Epidermal melanocyte (primary cell): ENCODE results near the gene LDOC1.
"Not testable (repeated sequence)": the region's sequence is repeated elsewhere in the genome, so short reads cannot be mapped to it uniquely, and the experiment has no call there.

Experiments
- DNase-seq: peaks from one replicate; pipeline ENCODE4 v3.0.0; 2011; ENCODE audit warnings: low spot score; ENCODE audit not compliant: insufficient read length

LDOC1 gene

DNA sequence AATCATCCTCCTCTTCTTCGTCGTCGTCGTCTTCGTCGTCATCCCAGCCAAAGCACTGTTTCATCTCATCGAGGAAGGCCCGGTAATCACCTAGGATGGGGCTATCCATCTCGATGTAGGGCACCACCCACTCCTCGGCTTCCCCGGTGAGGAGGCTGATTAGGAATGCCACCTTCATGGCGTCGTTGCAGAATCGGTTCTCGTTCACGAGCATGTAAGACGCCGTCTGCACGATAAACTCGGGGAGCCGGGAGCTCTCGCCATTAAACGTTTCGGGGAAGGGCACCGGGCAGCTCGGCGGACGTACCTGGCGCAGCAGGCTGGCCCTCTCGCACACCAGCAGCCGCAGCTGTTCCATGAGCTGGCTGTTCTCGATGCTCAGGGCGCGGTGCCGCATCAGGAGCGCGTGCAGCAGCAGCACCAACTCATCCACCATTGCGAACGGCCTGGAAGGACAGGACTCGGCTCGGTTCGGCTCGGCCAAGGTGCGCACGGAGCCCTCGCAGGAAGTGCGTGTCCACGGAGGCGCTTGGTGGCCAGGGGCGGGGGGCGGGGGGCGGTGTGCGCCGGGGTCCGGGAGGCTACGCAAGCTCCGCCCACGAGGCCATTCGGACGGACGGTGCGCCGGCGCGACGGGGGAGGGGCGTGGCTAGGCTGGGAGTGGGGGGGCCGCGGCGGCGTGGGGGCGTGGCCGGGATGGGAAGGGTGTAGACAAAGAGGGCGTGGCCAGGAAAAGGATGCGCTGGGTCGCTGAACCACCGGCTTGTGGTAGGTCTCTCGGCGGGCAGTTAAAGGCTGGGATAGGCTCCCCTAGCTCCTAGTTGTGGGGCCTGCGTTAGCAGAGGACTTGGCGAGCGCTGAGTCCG, at the start of gene LDOC1:
Gene LDOC1, minus strand, starts transcription at position 544 of the 866 bp plus-strand sequence. Its CDS starts 108 bp downstream, at position 436.
- DNase-seq: peak; percentile 38

DNA sequence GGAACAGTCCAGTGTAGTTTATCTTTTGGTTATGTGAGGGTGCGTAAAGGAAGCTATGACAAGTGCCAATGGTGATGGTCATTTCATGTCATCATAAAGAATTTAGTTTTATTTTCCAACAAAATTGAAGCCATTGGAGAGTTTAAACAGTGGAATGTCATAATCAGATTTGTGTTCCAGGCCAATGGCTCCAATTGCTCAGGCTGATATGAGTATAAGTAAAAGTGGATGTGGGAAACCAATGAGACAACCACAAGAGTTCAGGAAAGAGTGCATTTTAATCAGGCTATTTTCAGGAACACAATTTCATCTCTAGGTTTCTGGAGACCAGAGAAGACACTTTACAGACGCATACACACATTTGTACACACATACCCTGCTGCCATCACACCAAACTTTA, 44.7 kb upstream of the LDOC1 start:
- DNase-seq: no peak

DNA sequence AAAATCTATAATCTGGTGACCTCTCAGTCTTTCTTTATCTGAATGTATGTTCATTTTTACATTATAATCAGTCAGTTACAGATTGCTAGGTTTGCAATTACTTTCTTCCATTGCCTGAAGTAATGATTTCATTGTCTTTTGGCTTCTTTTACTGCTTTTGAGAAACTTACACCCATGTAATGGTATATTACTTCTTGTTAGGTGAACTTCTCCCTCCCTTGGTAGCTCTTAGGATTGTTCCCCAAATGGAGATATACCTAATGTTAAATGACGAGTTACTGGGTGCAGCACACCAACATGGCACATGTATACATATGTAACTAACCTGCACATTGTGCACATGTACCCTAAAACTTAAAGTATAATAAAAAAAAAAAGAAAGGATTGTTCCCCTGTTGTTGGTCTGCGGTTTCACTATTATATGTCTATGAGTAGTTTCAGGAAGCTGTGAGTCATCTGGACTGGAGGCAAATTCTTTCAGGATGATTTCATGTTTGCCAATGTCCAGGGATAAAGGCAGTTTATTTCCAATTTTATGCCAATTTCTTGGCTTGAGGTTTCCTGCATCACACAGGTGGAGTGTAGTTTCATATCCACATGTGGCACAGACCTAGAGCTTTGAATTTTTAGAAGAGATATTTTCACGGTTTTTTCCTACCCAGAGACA, 43.5 kb upstream of the LDOC1 start:
- DNase-seq: peak; percentile 19

DNA sequence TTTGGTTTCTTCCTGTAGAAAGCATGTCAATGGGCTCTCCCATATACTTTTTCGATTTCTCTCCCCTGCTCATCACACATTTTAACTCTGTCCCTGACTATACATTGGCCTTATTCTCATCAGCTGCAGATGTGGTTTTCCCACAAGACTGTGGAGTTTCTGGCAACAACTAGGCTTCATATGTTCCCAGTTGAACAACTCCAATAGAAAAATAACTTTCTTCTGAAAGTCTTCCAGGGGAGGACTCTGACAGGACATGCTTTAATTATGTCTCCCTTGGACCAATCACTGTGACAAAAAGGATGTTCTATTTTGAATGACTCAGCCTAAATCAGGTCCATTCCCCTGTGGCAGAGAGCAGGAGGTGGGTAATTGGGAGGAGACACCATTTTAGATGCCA, 37.3 kb upstream of the LDOC1 start:
- DNase-seq: no peak

DNA sequence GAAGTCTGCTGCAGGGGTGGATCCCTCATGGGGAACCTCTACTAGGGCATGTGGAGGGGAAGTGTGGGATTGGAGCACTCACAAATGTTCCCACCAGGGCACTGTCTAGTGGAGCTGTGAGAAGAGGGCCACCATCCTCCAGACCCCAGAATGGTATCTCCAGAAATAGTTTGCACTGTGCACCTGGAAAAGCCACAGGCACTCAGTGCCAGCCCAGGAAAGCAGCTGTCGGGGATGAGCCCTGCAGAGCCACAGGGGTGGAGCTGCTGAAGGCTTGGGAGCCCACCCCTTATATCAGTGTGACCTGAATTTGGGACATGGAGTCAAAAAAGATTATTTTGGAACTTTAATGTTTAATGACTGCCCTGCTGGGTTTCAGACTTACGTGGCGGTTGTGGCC, 25.0 kb upstream of the LDOC1 start:
- DNase-seq: no peak

DNA sequence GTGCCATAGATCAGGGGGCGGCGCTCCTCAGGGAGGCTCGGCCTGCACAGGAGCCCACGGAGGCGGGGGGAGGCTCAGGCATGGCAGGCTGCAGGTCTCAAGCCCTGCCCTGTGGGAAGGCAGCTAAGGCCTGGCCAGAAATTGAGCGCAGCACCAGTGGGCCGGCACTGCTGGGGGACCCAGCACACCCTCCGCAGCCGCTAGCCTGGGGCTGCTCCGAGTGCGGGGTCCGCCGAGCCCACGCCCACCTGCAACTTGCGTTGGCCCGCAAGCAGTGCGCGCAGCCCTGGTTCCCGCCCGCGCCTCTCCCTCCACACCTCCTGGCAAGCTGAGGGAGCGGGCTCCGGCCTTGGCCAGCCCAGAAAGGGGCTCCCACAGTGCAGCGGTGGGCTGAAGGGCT, 11.6 kb upstream of the LDOC1 start:
- not testable (repeated sequence) for DNase-seq

DNA sequence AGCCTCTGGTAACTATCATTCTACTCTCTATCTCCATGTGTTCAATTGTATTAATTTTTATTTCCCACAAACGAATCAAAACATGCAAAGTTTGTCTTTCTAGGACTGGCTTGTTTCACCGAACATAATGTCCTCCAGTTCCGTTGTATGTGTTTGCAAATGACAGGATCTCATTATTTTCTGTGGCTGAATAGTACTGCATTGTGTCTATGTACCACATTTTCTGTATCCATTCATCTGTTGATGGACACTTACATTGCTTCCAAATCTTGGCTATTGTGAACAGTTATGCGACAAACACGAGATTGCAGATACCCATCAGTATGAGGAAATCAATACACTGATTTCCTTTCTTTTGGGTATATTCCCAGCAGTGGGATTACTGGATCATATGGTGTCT, 8.4 kb upstream of the LDOC1 start:
- no peak for DNase-seq

DNA sequence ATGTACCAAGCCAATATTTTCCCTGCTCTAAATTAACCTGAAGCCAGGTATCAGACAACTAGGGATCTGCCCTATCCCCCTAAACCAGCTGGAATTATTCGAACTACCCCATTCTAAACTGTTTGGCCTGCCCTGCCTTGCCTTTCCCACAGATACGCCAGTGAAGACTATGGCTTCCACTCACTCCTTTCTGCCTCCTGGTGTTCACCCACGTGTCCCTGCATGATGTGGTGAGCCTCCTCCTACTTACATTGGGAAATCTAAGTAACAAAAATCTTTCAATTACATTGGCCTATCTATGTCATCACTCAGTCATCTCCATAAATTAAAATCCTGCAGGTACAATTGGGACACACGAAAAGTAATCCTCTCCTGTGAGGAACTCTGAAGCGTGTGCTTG, 6.1 kb upstream of the LDOC1 start:
- no peak for DNase-seq

DNA sequence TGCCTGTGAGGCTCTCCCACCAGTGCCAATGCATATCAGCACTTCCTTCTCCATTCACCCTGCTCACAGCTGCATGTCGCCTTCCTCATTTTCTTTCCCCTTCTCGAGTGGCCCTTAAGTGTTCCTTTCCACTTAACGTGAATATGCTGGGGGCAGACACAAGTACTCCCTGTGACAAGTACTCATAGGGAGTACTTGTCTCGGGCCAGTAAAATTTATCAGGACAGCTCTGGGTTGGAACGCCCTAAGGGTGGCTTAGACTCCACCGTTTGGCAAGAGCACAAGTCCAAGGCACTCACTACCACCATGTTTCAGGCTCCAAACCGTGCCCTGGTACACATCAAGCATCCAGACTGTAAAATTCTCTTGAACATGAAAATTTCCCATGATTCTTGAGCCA, 3.9 kb upstream of the LDOC1 start:
- DNase-seq: no peak

DNA sequence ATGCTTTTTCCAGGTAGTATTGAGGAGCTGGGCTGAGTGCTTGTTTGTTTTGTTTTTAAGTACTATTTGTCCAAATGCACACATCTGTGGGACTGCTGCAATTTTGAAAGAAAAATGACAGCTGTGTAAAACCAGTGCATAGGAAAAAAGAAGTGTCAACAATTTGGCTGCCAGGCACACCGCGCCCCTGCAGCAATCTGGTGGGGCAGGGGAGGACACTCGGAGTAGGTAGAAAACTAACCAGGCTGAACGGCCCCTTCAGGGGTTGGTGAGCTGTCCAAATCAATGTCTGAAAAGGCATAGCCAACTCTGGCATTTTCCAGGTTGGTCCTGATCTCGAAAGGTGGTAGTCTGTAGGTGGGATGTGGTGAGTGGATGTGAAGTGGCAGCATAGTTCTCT, 1.1 kb downstream of the LDOC1 start:
- DNase-seq: no peak

DNA sequence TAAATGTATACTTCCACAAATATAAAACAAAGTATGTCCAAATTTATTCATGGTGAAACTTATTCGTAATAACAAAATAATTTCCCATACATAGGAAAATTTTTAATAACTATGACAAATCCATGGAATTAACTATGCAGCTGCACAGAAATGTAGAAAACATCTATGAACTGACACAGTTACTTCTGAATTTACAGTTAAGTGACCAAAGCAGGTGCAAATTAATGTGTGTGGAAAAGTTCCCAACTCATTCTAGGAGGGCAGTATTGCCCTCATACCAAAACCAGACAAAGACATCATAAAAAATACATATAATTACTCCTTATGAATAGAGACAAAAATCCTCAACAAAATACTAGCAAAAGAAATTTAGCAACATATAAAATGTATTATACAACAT, 12.5 kb downstream of the LDOC1 start:
- no peak for DNase-seq

DNA sequence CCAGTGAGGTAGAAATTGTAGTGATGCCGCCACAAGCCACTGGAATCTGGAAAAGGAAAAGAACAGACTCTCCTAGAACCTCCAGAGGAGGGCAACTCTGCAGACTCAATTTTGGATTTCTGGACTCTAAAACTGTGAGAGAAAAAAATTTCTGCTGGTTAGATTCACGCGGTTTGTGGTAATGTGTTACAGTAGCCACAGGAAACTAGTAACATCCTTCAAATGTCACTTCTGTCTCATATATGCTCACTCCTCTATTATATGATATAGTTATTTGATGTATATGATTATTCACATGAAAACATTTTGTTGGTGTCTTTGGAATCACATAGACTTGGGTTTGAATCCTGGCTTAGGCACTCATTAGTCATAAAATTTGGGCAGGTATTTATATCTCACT, 18.8 kb downstream of the LDOC1 start:
- no peak for DNase-seq

DNA sequence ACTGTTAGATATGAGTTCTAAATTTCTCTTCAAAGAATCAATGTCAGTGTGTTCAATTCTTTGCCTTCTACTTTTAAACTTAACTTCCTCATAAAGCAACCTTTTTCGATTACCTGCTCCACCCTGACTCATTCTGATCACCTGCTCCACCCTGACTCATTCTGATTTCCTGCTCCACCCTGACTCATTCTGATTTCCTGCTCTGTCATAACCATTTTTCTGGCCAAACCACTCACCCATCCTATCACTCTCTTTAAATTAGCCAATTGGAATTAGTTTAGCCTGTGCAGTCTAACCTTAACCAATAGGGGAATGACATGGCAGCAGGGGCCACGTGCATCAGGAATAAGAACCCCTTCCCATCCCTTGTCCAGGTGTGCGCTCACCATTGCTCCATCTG, 21.7 kb downstream of the LDOC1 start:
- DNase-seq: not testable (repeated sequence)

DNA sequence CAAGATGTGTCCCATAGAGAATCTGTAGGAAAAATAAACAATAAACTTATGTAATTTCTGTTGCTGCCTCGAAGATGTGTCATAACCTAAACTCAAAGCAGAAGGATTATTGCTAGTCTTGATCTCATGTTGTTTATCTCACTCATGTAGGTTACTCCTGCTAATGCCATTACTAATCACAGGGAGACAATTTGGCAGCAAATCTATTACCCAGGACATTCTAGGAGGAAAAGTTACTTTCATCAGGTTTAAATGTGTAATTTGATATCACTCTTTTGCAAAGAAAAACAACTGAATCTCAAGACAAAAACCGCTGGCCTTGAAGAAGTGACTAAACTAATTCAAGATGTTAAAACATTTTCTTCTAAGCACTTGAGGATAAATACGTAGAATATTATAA, 34.0 kb downstream of the LDOC1 start:
- DNase-seq: no peak

DNA sequence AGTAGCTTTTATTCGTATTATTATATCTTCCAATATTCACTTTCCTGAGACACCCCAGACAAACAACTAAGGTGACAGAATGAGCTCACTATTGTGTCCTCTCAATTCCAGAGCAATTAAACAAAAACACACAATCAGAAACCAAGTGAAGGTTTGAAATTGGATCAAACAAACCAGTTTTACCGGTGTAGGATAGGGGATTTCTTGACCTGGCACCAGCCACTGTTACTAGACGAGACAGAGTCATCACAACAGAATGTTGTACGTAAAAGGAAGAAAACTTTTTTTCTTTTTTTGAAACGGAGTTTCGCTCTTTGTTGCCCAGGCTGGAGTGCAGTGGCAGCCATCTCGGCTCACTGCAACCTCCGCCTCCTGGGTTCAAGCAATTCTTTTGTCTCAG, 43.7 kb downstream of the LDOC1 start:
- DNase-seq: no peak

DNA sequence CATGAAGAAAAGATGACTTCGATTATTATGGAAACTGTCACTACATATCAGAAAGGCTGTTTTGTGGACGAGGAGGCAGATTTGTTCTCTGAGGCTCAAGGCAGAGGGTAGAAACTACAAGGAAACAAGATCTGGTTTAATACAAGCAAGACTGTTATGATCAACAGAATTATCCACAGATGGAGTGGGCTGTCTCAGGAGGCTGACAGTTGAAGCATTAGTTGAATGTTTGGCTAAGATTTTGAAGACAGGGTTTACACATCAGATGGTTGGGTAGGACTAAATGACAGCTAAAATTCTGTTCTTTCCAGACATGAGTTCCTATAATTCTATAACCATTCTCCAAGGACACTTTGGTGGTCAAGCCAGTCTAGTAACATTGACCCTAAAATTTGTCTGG, 49.8 kb downstream of the LDOC1 start:
- no peak for DNase-seq
